Effector memory CD8-positive, alpha-beta T cell (primary cell): ENCODE results near the gene CFP.
"Not testable (repeated sequence)": the region's sequence is repeated elsewhere in the genome, so short reads cannot be mapped to it uniquely, and the experiment has no call there.

Experiments
- ATAC-seq: fragments of 150-1000 bp; cut with Tn5 transposase; replicated peaks from 2 replicates; pipeline ENCODE4 v1.10.0; 2021; ENCODE audit warnings: mild to moderate bottlenecking, moderate library complexity
- DNase-seq, 3 experiments: peaks; one replicate each; pipeline ENCODE4 v3.0.0; 2021
- H3K27ac Mint-ChIP-seq, 2 donors: one replicate each; pipeline ENCODE4 v1.8.0; 2022; ENCODE audit warnings: mild to moderate bottlenecking in 2 of 2, mixed read lengths in 2 of 2, moderate library complexity in 2 of 2
- H3K27me3 Mint-ChIP-seq, 2 donors: one replicate each; pipeline ENCODE4 v1.8.0; 2022; ENCODE audit warnings: mixed read lengths in 2 of 2
- H3K36me3 Mint-ChIP-seq: one replicate; pipeline ENCODE4 v1.8.0; 2022; ENCODE audit warnings: mild to moderate bottlenecking, moderate library complexity, mixed read lengths; ENCODE audit not compliant: insufficient read depth
- H3K4me1 Mint-ChIP-seq, 2 donors: one replicate each; pipeline ENCODE4 v1.8.0; 2022; ENCODE audit warnings: low read depth in 2 of 2, mixed read lengths in 2 of 2
- H3K4me3 Mint-ChIP-seq, 2 donors: one replicate each; pipeline ENCODE4 v1.8.0; 2022; ENCODE audit warnings: mild to moderate bottlenecking in 2 of 2, mixed read lengths in 2 of 2, moderate library complexity in 2 of 2
- H3K9me3 Mint-ChIP-seq, 2 donors: one replicate each; pipeline ENCODE4 v1.8.0; 2022; ENCODE audit warnings: mixed read lengths in 2 of 2

Gene CFP

GRCh38 chrX:47611489-47611888, 18.2 kb downstream of the CFP start:
- DNase-seq (no peak), ATAC-seq (no peak)
- Mint-ChIP-seq H3K4me1 (peaks cover 0 to 3% of the 10 kb centered on the region in 2 donors), H3K4me3 (no peak overlapping the region), H3K27ac (no peak overlapping the region), H3K36me3 (peaks cover 5% of the 10 kb centered on the region), H3K27me3 (peaks cover 0 to 8% of the 10 kb centered on the region in 2 donors), H3K9me3 (no peaks in the 10 kb centered on the region)

DNA sequence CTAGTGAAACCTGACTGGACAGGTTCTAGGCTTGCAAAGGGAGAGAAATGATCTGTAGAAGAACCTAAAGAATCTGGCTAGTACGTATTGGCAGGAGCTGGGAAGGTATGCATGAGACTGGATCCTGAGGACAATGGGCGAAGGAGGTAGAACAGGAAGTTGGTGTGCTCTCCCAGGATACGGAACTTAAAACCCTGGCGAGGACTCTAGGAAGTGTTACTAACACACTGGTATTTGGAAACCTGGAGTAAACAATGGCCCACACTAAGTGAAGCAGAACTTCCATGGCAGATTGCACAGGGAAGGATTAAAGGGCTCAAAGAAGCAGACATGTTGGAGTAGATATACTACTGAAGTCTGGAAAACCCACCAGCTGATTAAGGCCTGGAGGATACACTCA, 19.2 kb downstream of the CFP start:
- Mint-ChIP-seq H3K4me1 (peaks cover 0 to 4% of the 10 kb centered on the region in 2 donors), H3K4me3 (no peak overlapping the region), H3K9me3 (no peaks in the 10 kb centered on the region), H3K36me3 (peaks cover 3% of the 10 kb centered on the region), H3K27ac (no peak overlapping the region), H3K27me3 (peaks cover 0 to 8% of the 10 kb centered on the region in 2 donors)
- ATAC-seq (no peak), DNase-seq (no peak)

- ATAC-seq (no peak), DNase-seq (no peak)
- Mint-ChIP-seq H3K36me3 (peaks cover under 1% of the 10 kb centered on the region), H3K9me3 (no peaks in the 10 kb centered on the region), H3K4me3 (no peak overlapping the region), H3K27me3 (no peaks in the 10 kb centered on the region), H3K27ac (peak overlapping the region in 1 of 2 donors; percentile 75), H3K4me1 (peaks cover 0 to 4% of the 10 kb centered on the region in 2 donors)
These were observed 21.5 kb downstream of the CFP start for GRCh38 chrX:47608130-47608810.

- no peaks in the 10 kb centered on the region for H3K27me3 Mint-ChIP-seq
- H3K4me3 Mint-ChIP-seq = no peak overlapping the region
- ATAC-seq (no peak), DNase-seq (no peak)
- H3K36me3 Mint-ChIP-seq = no peaks in the 10 kb centered on the region
- H3K4me1 Mint-ChIP-seq = peaks cover 0 to 4% of the 10 kb centered on the region in 2 donors
- no peak overlapping the region for H3K27ac Mint-ChIP-seq
- H3K9me3 Mint-ChIP-seq = no peaks in the 10 kb centered on the region
These were observed 22.6 kb downstream of the CFP start for GRCh38 chrX:47607091-47607490.

- Mint-ChIP-seq H3K4me3 (no peak overlapping the region), H3K27ac (no peak overlapping the region), H3K9me3 (no peaks in the 10 kb centered on the region), H3K4me1 (peaks cover 0 to 4% of the 10 kb centered on the region in 2 donors), H3K27me3 (no peaks in the 10 kb centered on the region), H3K36me3 (no peaks in the 10 kb centered on the region)
- DNase-seq (no peak), ATAC-seq (no peak)
These were observed 24.7 kb downstream of the CFP start for GRCh38 chrX:47605024-47605423.

DNA sequence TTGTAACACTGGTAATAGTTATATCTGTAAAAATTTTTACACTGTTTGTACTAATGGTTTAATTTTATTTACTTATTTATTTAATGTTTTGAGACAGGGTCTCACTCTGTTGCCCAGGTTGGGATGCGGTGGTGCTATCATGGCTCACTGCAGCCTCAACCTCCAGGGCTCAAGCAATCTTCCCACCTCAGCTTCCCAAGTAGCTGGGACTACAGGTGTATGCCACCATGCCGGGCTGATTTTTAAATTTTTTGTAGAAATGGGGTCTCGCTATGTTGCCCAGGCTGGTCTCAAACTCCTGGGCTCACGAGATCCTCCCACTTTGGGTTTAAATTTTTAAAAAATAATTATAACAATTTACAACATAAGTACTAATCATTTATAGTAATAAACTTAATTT, 26.6 kb downstream of the CFP start:
- H3K4me1 Mint-ChIP-seq, H3K36me3 Mint-ChIP-seq, H3K9me3 Mint-ChIP-seq, H3K4me3 Mint-ChIP-seq, DNase-seq, H3K27ac Mint-ChIP-seq, ATAC-seq, H3K27me3 Mint-ChIP-seq: not testable (repeated sequence)

DNA sequence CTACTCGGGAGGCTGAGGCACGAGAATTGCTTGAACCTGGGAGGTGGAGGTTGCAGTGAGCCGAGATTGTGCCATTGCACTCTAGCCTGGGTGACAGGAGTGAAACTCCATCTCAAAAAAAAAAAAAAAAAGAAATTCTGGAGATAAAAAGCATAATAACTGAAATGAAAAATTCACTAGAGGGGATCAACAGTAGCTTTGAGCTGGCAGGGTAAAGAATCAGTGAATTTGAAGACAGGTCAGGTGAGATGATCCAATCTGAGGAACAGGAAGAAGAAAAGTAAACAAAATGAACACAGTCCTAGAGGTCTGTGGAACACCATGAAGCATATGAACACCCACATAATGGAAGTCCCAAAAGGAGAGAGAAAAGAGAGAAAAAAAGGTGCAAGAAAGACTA, 32.5 kb downstream of the CFP start:
- no peak overlapping the region for H3K4me3 Mint-ChIP-seq
- no peaks in the 10 kb centered on the region for H3K36me3 Mint-ChIP-seq
- DNase-seq (no peak), ATAC-seq (no peak)
- H3K27ac Mint-ChIP-seq = no peak overlapping the region
- H3K4me1 Mint-ChIP-seq = peaks cover 0 to 3% of the 10 kb centered on the region in 2 donors
- peaks cover 0 to 3% of the 10 kb centered on the region in 2 donors for H3K9me3 Mint-ChIP-seq
- H3K27me3 Mint-ChIP-seq = no peaks in the 10 kb centered on the region

GRCh38 chrX:47596256-47596655, 33.5 kb downstream of the CFP start:
- DNase-seq = no peak
- Mint-ChIP-seq H3K27ac (no peak overlapping the region), H3K36me3 (no peaks in the 10 kb centered on the region), H3K4me3 (peak overlapping the region in 1 of 2 donors; percentile 21), H3K27me3 (no peaks in the 10 kb centered on the region), H3K9me3 (peaks cover 0 to 3% of the 10 kb centered on the region in 2 donors), H3K4me1 (peaks cover 0 to 3% of the 10 kb centered on the region in 2 donors)
- no peak for ATAC-seq

DNA sequence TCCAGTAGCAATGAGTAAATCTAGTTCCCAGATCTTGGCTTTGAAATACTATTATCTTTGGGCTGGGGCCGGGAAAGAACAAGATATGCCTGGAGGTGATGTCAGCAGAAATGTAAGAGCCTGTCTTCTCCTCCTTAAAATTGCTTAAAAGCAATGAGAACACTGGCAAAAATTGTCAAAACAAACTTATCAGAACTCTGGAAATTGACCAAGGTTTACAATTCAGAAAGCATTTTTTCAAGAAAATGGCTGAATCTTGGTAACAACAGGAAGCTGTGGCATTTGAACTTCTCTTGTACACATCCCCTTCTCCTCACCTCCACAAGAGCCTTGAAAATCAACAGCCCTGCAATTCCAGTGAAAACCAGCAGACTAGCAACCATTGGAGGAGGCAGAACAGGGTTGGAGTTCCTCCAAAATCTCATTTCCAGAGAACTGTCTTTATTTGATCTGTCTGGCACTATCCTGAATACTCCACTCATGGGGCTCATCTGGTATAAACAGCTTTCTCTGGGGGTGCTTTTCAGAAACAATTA, 33.9 kb downstream of the CFP start:
- Mint-ChIP-seq H3K4me3 (peak overlapping the region in 1 of 2 donors; percentile 21), H3K9me3 (peaks cover 0 to 3% of the 10 kb centered on the region in 2 donors), H3K27ac (no peak overlapping the region), H3K36me3 (no peaks in the 10 kb centered on the region), H3K27me3 (no peaks in the 10 kb centered on the region), H3K4me1 (peaks cover 0 to 3% of the 10 kb centered on the region in 2 donors)
- ATAC-seq = no peak
- no peak for DNase-seq

DNA sequence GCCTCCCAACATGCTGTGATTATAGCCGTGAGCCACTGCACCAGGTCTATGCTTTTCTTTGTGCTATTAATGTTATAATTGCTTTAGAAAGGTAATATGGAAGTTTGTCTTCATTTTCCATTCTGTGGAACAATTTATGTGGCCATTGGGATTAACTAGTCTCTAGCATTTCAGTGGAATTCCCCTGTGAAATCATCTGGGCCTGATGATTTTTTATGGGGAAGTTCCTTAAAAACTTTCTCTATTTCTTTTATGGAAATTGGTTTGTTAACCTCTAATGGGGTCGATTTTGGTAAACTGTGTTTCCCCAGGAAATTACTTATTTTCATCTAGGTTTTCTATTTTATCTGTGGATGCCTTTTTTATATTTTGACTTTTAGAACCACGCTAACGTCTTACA, 36.2 kb downstream of the CFP start:
- Mint-ChIP-seq H3K4me1 (peaks cover 0 to 3% of the 10 kb centered on the region in 2 donors), H3K9me3 (peaks cover 0 to 3% of the 10 kb centered on the region in 2 donors), H3K27ac (no peak overlapping the region), H3K36me3 (no peaks in the 10 kb centered on the region), H3K4me3 (no peak overlapping the region), H3K27me3 (no peaks in the 10 kb centered on the region)
- DNase-seq = no peak
- no peak for ATAC-seq

DNA sequence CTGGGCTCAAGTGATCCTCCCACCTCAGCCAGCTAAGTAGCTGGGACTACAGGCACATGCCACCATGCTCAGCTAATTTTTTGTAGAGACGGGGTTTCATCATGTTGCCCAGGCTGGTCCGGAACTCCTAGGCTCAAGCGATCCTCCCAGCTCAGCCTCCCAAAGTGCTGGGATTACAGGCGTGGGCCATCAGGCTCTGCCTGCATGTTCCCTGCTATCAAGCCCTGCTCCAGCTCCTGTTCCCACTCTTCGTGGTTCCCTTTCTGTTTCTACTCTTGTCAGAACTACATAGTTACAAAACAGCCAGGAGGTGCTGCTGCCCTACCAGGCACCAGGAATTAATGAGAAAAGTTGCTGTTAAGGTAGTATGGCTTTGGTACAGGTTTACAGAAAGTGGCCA, 38.7 kb downstream of the CFP start:
- ATAC-seq (no peak), DNase-seq (no peak)
- no peak overlapping the region for H3K4me3 Mint-ChIP-seq
- H3K36me3 Mint-ChIP-seq = no peaks in the 10 kb centered on the region
- peaks cover 0 to 2% of the 10 kb centered on the region in 2 donors for H3K4me1 Mint-ChIP-seq
- H3K9me3 Mint-ChIP-seq = no peaks in the 10 kb centered on the region
- no peaks in the 10 kb centered on the region for H3K27me3 Mint-ChIP-seq
- no peak overlapping the region for H3K27ac Mint-ChIP-seq

DNA sequence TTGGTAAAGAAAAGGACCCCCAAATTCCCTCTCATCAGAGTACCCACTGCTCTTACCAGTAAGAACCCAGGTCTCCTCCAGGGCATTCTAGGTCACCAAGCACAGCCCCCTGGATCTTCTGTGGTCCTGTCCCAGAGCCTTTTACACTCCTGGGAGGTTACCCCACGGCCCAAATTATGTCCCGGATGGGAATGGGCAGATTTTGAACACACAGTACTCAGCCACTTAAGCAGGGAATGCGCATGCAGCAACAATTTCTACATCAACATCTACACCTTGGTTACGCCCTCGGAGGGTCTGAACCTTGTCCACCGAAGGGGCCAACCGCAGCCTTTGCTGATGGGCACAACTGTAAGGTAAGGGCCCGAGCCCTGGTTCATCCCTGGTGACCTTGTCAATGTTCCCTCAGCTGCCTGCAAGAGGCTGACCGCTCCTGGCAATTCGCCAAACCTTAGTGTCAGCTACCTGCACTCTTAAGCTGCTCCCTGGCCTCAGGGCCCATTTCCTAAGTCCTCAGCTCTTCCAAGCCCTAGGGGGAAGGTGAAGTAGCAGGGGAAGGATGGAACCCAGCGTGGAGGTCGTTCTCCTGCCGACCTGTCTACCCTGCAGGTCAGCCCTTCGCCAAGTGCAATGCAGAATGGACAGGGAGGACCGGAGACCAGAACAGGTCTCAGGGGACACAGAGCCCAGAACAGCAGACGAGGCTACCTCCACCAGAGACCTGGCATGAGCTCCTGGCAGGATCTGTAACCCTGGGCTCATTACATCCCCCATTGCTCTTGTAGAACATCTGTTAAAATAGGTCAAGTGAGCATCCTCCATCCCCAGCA, 41.6 kb downstream of the CFP start:
- H3K27ac Mint-ChIP-seq = no peak overlapping the region
- no peaks in the 10 kb centered on the region for H3K9me3 Mint-ChIP-seq
- ATAC-seq (no peak), DNase-seq (no peak)
- H3K4me3 Mint-ChIP-seq = no peak overlapping the region
- H3K36me3 Mint-ChIP-seq = peaks cover 4% of the 10 kb centered on the region
- H3K4me1 Mint-ChIP-seq = peaks cover 9 to 12% of the 10 kb centered on the region in 2 donors
- no peaks in the 10 kb centered on the region for H3K27me3 Mint-ChIP-seq

- ATAC-seq (no peak), DNase-seq (no peak)
- Mint-ChIP-seq H3K4me1 (peaks cover 16 to 17% of the 10 kb centered on the region in 2 donors), H3K4me3 (no peak overlapping the region), H3K36me3 (peaks cover 7% of the 10 kb centered on the region), H3K27me3 (no peaks in the 10 kb centered on the region), H3K9me3 (no peaks in the 10 kb centered on the region), H3K27ac (no peak overlapping the region)
These were observed 42.4 kb downstream of the CFP start for GRCh38 chrX:47587091-47587891.
